ENCODE results near the gene CST3. TPM values are rescaled to one million over a fixed set of nuclear protein-coding genes. Genes with fewer than 3 reads are reported as not detected.

Gene CST3
- total RNA-seq, 1 experiment from 2014 or later, result 777 TPM

DNA sequence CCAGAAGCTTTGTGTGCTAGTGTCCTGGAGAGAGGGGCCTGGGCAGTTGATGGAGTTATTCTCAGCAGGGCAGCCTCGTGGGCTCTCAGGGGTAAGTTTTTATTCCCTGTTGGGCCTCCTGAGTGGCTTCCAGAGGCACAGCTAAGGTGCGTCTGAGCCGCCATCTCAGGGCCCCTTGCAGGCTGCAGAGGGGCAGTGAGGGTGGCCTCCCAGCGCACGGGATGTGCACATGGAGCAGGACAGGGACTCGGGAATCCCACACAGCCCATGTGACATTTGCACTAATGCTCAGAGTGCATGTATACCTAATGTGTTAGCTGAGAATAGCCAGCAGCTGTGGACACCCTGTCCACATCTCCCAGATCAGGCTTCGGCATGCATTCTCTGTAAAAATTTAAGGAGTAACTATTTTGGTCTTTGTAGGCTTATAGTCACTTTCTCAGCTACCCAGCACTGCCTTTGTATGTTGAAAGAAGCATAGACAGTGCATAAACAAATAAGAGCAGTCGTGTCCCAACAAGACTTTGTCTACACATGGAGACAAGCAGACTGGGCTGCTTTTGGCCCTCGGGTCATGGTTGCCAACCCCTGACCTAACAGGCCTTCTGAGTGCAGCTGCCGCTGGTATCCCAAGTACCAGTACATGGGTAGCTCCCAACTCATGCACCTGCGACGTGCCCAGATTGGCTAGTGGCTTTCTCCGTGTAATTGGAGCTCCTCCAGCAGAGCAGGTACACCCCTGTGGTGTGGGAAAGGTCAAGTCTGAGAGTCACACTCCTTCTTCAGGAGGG is 50.8 kb downstream of the CST3 start:
- Mint-ChIP-seq H3K4me1 (ENCODE audit: low read depth, unreplicated experiment) (peaks cover 6% of the 10 kb centered on the region), H3K27me3 (ENCODE audit: insufficient read depth, unreplicated experiment) (peaks cover 3% of the 10 kb centered on the region), H3K36me3 (ENCODE audit: insufficient read depth, unreplicated experiment) (no peaks in the 10 kb centered on the region), H3K9me3 (ENCODE audit: unreplicated experiment) (peaks cover 10% of the 10 kb centered on the region), H3K4me3 (ENCODE audit: unreplicated experiment) (no peak overlapping the region), H3K27ac (ENCODE audit: unreplicated experiment) (no peak overlapping the region)
- CTCF ChIA-PET, result no interaction called here
- Histone ChIP-seq H3K4me3 (ENCODE audit: low read depth, low read length) (no peak overlapping the region), H3K36me3 (ENCODE audit: control insufficient read depth, insufficient read depth, low read length) (no peaks in the 10 kb centered on the region), H3K9me3 (no peaks in the 10 kb centered on the region), H3K4me1 (peaks cover 13% of the 10 kb centered on the region; the same call in 1 of the 2 replicates), H3K27me3 (replicated peaks; ENCODE audit: control insufficient read depth, insufficient read depth, low read length) (no peaks in the 10 kb centered on the region)
- no TSS peak for BruUV-seq (replicated peaks)
- intact Hi-C loops (cut with micrococcal nuclease; ENCODE audit: unreplicated experiment), result no loop called here
- no peak for DNase-seq
- POLR2A ChIA-PET, result interaction anchor here (0.6 kb wide), 1 partner anchor 13 kb away, joined by 6 read pairs; no protein-coding TSS in a partner anchor
- TF ChIP-seq, protein P1, sequence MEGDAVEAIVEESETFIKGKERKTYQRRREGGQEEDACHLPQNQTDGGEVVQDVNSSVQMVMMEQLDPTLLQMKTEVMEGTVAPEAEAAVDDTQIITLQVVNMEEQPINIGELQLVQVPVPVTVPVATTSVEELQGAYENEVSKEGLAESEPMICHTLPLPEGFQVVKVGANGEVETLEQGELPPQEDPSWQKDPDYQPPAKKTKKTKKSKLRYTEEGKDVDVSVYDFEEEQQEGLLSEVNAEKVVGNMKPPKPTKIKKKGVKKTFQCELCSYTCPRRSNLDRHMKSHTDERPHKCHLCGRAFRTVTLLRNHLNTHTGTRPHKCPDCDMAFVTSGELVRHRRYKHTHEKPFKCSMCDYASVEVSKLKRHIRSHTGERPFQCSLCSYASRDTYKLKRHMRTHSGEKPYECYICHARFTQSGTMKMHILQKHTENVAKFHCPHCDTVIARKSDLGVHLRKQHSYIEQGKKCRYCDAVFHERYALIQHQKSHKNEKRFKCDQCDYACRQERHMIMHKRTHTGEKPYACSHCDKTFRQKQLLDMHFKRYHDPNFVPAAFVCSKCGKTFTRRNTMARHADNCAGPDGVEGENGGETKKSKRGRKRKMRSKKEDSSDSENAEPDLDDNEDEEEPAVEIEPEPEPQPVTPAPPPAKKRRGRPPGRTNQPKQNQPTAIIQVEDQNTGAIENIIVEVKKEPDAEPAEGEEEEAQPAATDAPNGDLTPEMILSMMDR (IDR thresholded peaks at IDR 0.05; ENCODE audit: insufficient read depth in 1 of 2, low read depth in 1 of 2, low read length in 1 of 2, severe bottlenecking in 1 of 2, unreplicated experiment in 1 of 2), result no peak

GRCh38 chr20:23585808-23586734 is 51.7 kb downstream of the CST3 start:
- H3K4me3 Mint-ChIP-seq (ENCODE audit: unreplicated experiment), result no peak overlapping the region
- TF ChIP-seq, protein P1 (IDR thresholded peaks at IDR 0.05; ENCODE audit: insufficient read depth in 1 of 2, low read depth in 1 of 2, low read length in 1 of 2, severe bottlenecking in 1 of 2, unreplicated experiment in 1 of 2), result no peak
- intact Hi-C loops (cut with micrococcal nuclease; ENCODE audit: unreplicated experiment), result no loop called here
- Histone ChIP-seq H3K4me1 (peaks cover 13% of the 10 kb centered on the region; the same call in 1 of the 2 replicates), H3K27me3 (replicated peaks; ENCODE audit: control insufficient read depth, insufficient read depth, low read length) (no peaks in the 10 kb centered on the region), H3K4me3 (ENCODE audit: low read depth, low read length) (no peak overlapping the region), H3K36me3 (ENCODE audit: control insufficient read depth, insufficient read depth, low read length) (no peaks in the 10 kb centered on the region), H3K9me3 (no peaks in the 10 kb centered on the region)
- H3K27ac Mint-ChIP-seq (ENCODE audit: unreplicated experiment), result no peak overlapping the region
- BruUV-seq (replicated peaks), result no TSS peak
- H3K36me3 Mint-ChIP-seq (ENCODE audit: insufficient read depth, unreplicated experiment), result no peaks in the 10 kb centered on the region
- ChIA-PET CTCF (no interaction called here), POLR2A (interaction anchor here (0.6 kb wide), 1 partner anchor 1282 kb away, joined by 3 read pairs; no protein-coding TSS in a partner anchor)
- peaks cover 5% of the 10 kb centered on the region for H3K27me3 Mint-ChIP-seq (ENCODE audit: insufficient read depth, unreplicated experiment)
- peaks cover 6% of the 10 kb centered on the region for H3K4me1 Mint-ChIP-seq (ENCODE audit: low read depth, unreplicated experiment)
- DNase-seq, result no peak
- H3K9me3 Mint-ChIP-seq (ENCODE audit: unreplicated experiment), result peaks cover 10% of the 10 kb centered on the region

GRCh38 chr20:23585449-23585807 is 52.3 kb downstream of the CST3 start:
- Histone ChIP-seq H3K9me3 (no peaks in the 10 kb centered on the region), H3K36me3 (ENCODE audit: control insufficient read depth, insufficient read depth, low read length) (no peaks in the 10 kb centered on the region), H3K4me1 (peaks cover 13% of the 10 kb centered on the region; the same call in 1 of the 2 replicates), H3K27me3 (replicated peaks; ENCODE audit: control insufficient read depth, insufficient read depth, low read length) (no peaks in the 10 kb centered on the region), H3K4me3 (ENCODE audit: low read depth, low read length) (no peak overlapping the region)
- no peak overlapping the region for H3K27ac Mint-ChIP-seq (ENCODE audit: unreplicated experiment)
- peaks cover 6% of the 10 kb centered on the region for H3K4me1 Mint-ChIP-seq (ENCODE audit: low read depth, unreplicated experiment)
- H3K4me3 Mint-ChIP-seq (ENCODE audit: unreplicated experiment), result no peak overlapping the region
- peaks cover 8% of the 10 kb centered on the region for H3K27me3 Mint-ChIP-seq (ENCODE audit: insufficient read depth, unreplicated experiment)
- POLR2A ChIA-PET, result no interaction called here
- CTCF ChIA-PET, result interaction anchor here (0.6 kb wide), 1 partner anchor 244 kb away, joined by 3 read pairs; no protein-coding TSS in a partner anchor
- peaks cover 10% of the 10 kb centered on the region for H3K9me3 Mint-ChIP-seq (ENCODE audit: unreplicated experiment)
- intact Hi-C loops (cut with micrococcal nuclease; ENCODE audit: unreplicated experiment), result no loop called here
- DNase-seq, result no peak
- no peaks in the 10 kb centered on the region for H3K36me3 Mint-ChIP-seq (ENCODE audit: insufficient read depth, unreplicated experiment)
- BruUV-seq (replicated peaks), result no TSS peak
- TF ChIP-seq, protein P1 (IDR thresholded peaks at IDR 0.05; ENCODE audit: insufficient read depth in 1 of 2, low read depth in 1 of 2, low read length in 1 of 2, severe bottlenecking in 1 of 2, unreplicated experiment in 1 of 2), result no peak

Measured in Caco-2 (cell line).